GM12878 (cell line): Measurements from ENCODE around the gene HHIP. TPM values are rescaled to one million over a fixed set of nuclear protein-coding genes. Genes with fewer than 3 reads are reported as not detected.
A peak's percentile ranks its signal among the peaks of the same experiment; 100 is the strongest.

Experiments
- ATAC-seq: fragments of 200-7000 bp; cut with Tn5 transposase; 3 replicates; pipeline ENCODE4 v1.9.1; 2020; ENCODE audit warnings: mild to moderate bottlenecking, moderate library complexity
- BruUV-seq: library from RNA; stranded (reverse); fragments of 400-500 nt; replicated peaks from 2 replicates; lab custom pipeline; 2021; lab: Mats Ljungman, UMichigan
- CTCF ChIA-PET: fragments of 300-600 bp; sonication (Branson Sonifier 250); formaldehyde crosslinking; extraction: SDS; loops from one replicate; lab custom pipeline; 2021; ENCODE audit warnings: inconsistent platforms; lab: Yijun Ruan, JAX
- POLR2A ChIA-PET: fragments of 350-600 bp; formaldehyde crosslinking; extraction: SDS; loops from one replicate; lab custom pipeline; 2021; ENCODE audit warnings: inconsistent platforms; lab: Charles Lee
- RAD21 ChIA-PET: fragments of 300-600 bp; sonication (Branson Sonifier 250); formaldehyde crosslinking; loops from one replicate; lab custom pipeline; 2023; ENCODE audit warnings: antibody characterized with exemption; ENCODE audit not compliant: unreplicated experiment; lab: Charles Lee
- SMC1A ChIA-PET: fragments of 300-600 bp; sonication (Branson Sonifier 250); formaldehyde crosslinking; loops from one replicate; lab custom pipeline; 2023; ENCODE audit not compliant: unreplicated experiment, uncharacterized antibody; lab: Charles Lee
- DNase-seq: peaks from one replicate; pipeline ENCODE4 v3.0.0-alpha.2; 2011; ENCODE audit warnings: low read depth, low spot score
- FAIRE-seq: peaks from 3 replicates; lab custom pipeline; 2011; peaks lifted over from hg19 to GRCh38; lab: Jason Lieb, UNC
- H2AFZ ChIP-seq: 2 replicates; pipeline ENCODE4 v1.6.0; 2011; ENCODE audit warnings: low read depth, low read length, control low read depth; ENCODE audit not compliant: control insufficient read depth
- H3K27ac ChIP-seq: 2 replicates; pipeline ENCODE4 v1.5.1; 2011; ENCODE audit warnings: control low read depth; ENCODE audit not compliant: control insufficient read depth, insufficient read depth
- H3K27me3 ChIP-seq, 2 experiments: replicated peaks in 1 of 2; 2 replicates each; pipeline versions ENCODE4 v1.6.0 to v1.6.1; 2011; ENCODE audit warnings: low read length in 1 of 2; ENCODE audit not compliant: control insufficient read depth in 2 of 2, insufficient read depth in 2 of 2
- H3K36me3 ChIP-seq, 2 experiments: 2 replicates each; pipeline ENCODE4 v1.5.1; 2011; ENCODE audit warnings: low read length in 1 of 2; ENCODE audit not compliant: control insufficient read depth in 2 of 2, insufficient read depth in 2 of 2
- H3K4me1 ChIP-seq: 2 replicates; pipeline ENCODE4 v1.6.1; 2011; ENCODE audit warnings: mild to moderate bottlenecking, low read length, moderate library complexity, mixed read lengths; ENCODE audit not compliant: control insufficient read depth, insufficient read depth
- H3K4me2 ChIP-seq: 2 replicates; pipeline ENCODE4 v1.6.0; 2011; ENCODE audit warnings: control low read depth; ENCODE audit not compliant: control insufficient read depth, insufficient read depth
- H3K4me3 ChIP-seq: fragments of 200-600 bp; sonication (generic); 2 replicates; pipeline ENCODE4 v1.5.1; 2016
- H3K79me2 ChIP-seq: 2 replicates; pipeline ENCODE4 v1.6.0; 2011; ENCODE audit warnings: low read length; ENCODE audit not compliant: control insufficient read depth, insufficient read depth
- H3K9ac ChIP-seq: 2 replicates; pipeline ENCODE4 v1.8.0; 2011; ENCODE audit warnings: low read length, control low read depth, mixed read lengths; ENCODE audit not compliant: control insufficient read depth, insufficient read depth
- H3K9me3 ChIP-seq: replicated peaks from 3 replicates; pipeline ENCODE4 v1.5.1; 2011; ENCODE audit warnings: mild to moderate bottlenecking, low read length; ENCODE audit not compliant: control insufficient read depth, insufficient read depth
- H4K20me1 ChIP-seq: 2 replicates; pipeline ENCODE4 v1.6.0; 2011; ENCODE audit not compliant: control insufficient read depth, insufficient read depth
- CBX5 ChIP-seq: sonication (generic); IDR thresholded peaks from 2 replicates; pipeline ENCODE4 v1.6.1; 2016; ENCODE audit warnings: low read depth, moderate library complexity, mild to moderate bottlenecking, inconsistent platforms
- ESRRA ChIP-seq: IDR thresholded peaks from 2 replicates; pipeline ENCODE4 v1.6.1; 2012; ENCODE audit warnings: mild to moderate bottlenecking, low read length, improper control_type of control experiment
- EZH2 ChIP-seq: IDR thresholded peaks from 2 replicates; pipeline ENCODE4 v1.6.1; 2012; ENCODE audit warnings: low read depth, mild to moderate bottlenecking, control low read depth, inconsistent platforms, low read length, borderline replicate concordance; ENCODE audit not compliant: control insufficient read depth
- IKZF1 ChIP-seq: fragments of 450-650 bp; conservative IDR thresholded peaks from 2 replicates; pipeline ENCODE4 v1.6.1; 2017; ENCODE audit warnings: antibody characterized with exemption, mild to moderate bottlenecking
- MYC ChIP-seq: IDR thresholded peaks from 2 replicates; pipeline ENCODE4 v1.6.1; 2011; ENCODE audit warnings: mild to moderate bottlenecking, low read length, moderate library complexity, inconsistent platforms; ENCODE audit not compliant: insufficient read depth, insufficient replicate concordance, insufficient read length, severe bottlenecking
- NFYA ChIP-seq: IDR thresholded peaks from 2 replicates; pipeline ENCODE4 v1.6.1; 2011; ENCODE audit warnings: low read depth, mild to moderate bottlenecking, low read length, improper control_type of control experiment, borderline replicate concordance
- NR2F1 ChIP-seq: fragments of 450-650 bp; conservative IDR thresholded peaks from 2 replicates; pipeline ENCODE4 v1.6.1; 2017; ENCODE audit warnings: mild to moderate bottlenecking
- SMAD5 ChIP-seq: IDR thresholded peaks from 2 replicates; pipeline ENCODE4 v1.6.1; 2016; ENCODE audit warnings: antibody characterized with exemption, low read depth
- SPI1 ChIP-seq: IDR thresholded peaks from 2 replicates; pipeline ENCODE4 v1.6.1; 2011; ENCODE audit warnings: low read depth, mild to moderate bottlenecking, low read length, moderate library complexity, borderline replicate concordance; ENCODE audit not compliant: insufficient read depth
- WGBS: methylation state at CpG from one replicate; pipeline ENCODE4 v1.1.6; 2016; ENCODE audit warnings: low lambda C conversion rate; ENCODE audit not compliant: insufficient replicate concordance, insufficient coverage; ENCODE audit errors: missing lambda C conversion rate; 5-methylcytosine and 5-hydroxymethylcytosine counted together
- in situ Hi-C: fragments of 300-500 bp; cut with MboI; formaldehyde crosslinking; loops from 9 replicates; pipeline ENCODE4 v1.14.3; 2018; ENCODE audit warnings: mixed read lengths
- intact Hi-C: fragments of 100-400 bp; cut with micrococcal nuclease; formaldehyde crosslinking; loops from one replicate; pipeline ENCODE4 v1.14.2; 2022; ENCODE audit not compliant: unreplicated experiment
- polyA plus RNA-seq, 11 experiments: library from polyadenylated mRNA; depleted of rRNA in 4 of 11; unstranded in 6 of 11; stranded (reverse) in 5 of 11; fragments of >200 nt; fragmentation: Nextera tagmentation in 4 of 11; fragmentation: Illumina TruSeq in 1 of 11; extraction: Ambion mirVana in 4 of 11; extraction: Trizol in 1 of 11; gene quantifications; 1 replicate in 1 of 11; 2 replicates in 10 of 11; pipeline versions ENCODE4 v1.2.1 to v1.2.3, GENCODE V29; 2011 to 2016; ENCODE audit warnings: inconsistent platforms in 2 of 11, missing spikeins in 2 of 11, low read depth in 1 of 11
- total RNA-seq, 4 experiments: library from RNA; depleted of rRNA in 3 of 4; stranded (reverse); fragments of >200 nt in 3 of 4; fragmentation: Illumina TruSeq in 1 of 4; extraction: Trizol in 1 of 4; gene quantifications; 2 replicates each; pipeline versions ENCODE4 v1.2.1 to v1.2.3, GENCODE V29; 2013 to 2021

HHIP gene
- total and polyA plus RNA-seq, 10 of the 15 experiments (the other 5 are each of a cell fraction or from before 2014, with no cell fraction given) = 0.06 to 0.56 (median 0.24) TPM; not detected in 1

- TF ChIP-seq EZH2 = no peak
- TF ChIP-seq, all 136 proteins: peak for 0
Observed at GRCh38 chr4:144627663-144628076, 18.3 kb upstream of the HHIP start (continued).

- POLR2A ChIA-PET = no interaction called here
- Histone ChIP-seq H3K27me3 (no peaks in the 10 kb centered on the region), H3K79me2 (no peaks in the 10 kb centered on the region), H3K4me2 (no peak overlapping the region), H3K4me3 (no peak overlapping the region), H3K9ac (no peak overlapping the region), H2AFZ (no peak overlapping the region), H3K4me1 (peaks cover 7% of the 10 kb centered on the region; the same call in 1 of the 2 replicates), H4K20me1 (no peaks in the 10 kb centered on the region), H3K9me3 (no peaks in the 10 kb centered on the region), H3K36me3 (no peaks in the 10 kb centered on the region), H3K27ac (no peak overlapping the region)
- RAD21 ChIA-PET = no interaction called here
- ATAC-seq (peak; percentile 21; the same call in 1 of the 3 replicates), FAIRE-seq (no peak), DNase-seq (no peak)
- SMC1A ChIA-PET = no interaction called here
- CTCF ChIA-PET = interaction anchor here (0.6 kb wide), 1 partner anchor 270 kb away, joined by 3 read pairs; no protein-coding TSS in a partner anchor
- no peak for TF ChIP-seq MYC
- peak; percentile 76; the same call in 1 of the 2 replicates for TF ChIP-seq SPI1
- TF ChIP-seq IKZF1 = no peak
- no peak for TF ChIP-seq ESRRA
- TF ChIP-seq CBX5 = no peak
- no peak for TF ChIP-seq NFYA
- TF ChIP-seq NR2F1 = no peak
- TF ChIP-seq SMAD5 = no peak
- intact Hi-C loops = no loop called here
- BruUV-seq = no TSS peak
- WGBS = 30% methylated on average over 6 of the region's 6 CpGs
- in situ Hi-C loops = no loop called here
Observed at GRCh38 chr4:144633215-144633614, 12.7 kb upstream of the HHIP start.
